HS-27A (cell line): ENCODE data around the gene PCOLCE2.
"Not testable (repeated sequence)": the region's sequence is repeated elsewhere in the genome, so short reads cannot be mapped to it uniquely, and the experiment has no call there.

ENCODE experiments used
- DNase-seq: peaks from one replicate; pipeline ENCODE4 v3.0.0-alpha.2; 2012; ENCODE audit warnings: low read depth, missing footprints

Gene PCOLCE2

GRCh38 chr3:142898346-142899213 is 9.7 kb upstream of the PCOLCE2 start:
- DNase-seq, result no peak

- DNase-seq, result no peak
Measured at GRCh38 chr3:142897807-142898206, 8.9 kb upstream of the PCOLCE2 start.

GRCh38 chr3:142896996-142897395 is 8.1 kb upstream of the PCOLCE2 start:
- no peak for DNase-seq

- peak; percentile 68 for DNase-seq
Measured at GRCh38 chr3:142896201-142896755, 7.4 kb upstream of the PCOLCE2 start.

DNA sequence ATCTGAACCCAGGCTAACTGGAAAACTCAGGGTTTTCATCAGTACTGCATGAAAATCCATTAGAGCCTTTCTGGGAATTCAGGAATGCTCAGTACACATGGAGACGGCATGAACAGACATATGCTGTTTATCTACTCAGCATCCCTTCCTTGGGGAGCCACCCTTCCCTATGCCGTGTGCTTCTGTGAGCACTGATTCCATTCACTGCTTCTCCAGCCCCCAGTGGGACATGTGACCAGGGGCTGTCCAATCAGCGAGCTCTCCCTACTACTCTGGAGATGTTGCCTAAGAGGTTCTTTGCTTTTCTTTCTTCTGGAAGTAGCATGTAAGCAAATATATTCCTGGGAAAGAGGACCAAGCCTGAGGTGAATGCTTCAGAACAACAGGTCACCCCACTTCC is 5.6 kb upstream of the PCOLCE2 start:
- no peak for DNase-seq

DNA sequence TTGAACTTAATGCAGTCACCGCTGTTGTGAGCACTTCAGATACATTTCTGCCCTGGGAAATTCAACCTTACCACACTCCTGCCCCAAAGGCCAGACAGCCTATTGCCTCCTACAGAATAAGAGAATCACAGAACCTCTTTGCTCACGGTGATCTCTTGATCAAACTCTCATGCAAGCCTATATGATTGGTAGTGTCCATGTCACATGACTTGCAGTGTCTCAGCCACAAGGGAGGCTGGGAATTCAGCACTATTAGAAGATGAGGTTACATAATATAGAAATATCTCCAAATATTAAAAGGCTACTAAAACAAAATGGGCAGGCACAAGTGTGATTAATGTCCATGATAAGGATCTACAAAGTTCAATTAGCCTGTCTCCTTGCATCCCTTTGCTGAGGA is 3.8 kb upstream of the PCOLCE2 start:
- no peak for DNase-seq

DNA sequence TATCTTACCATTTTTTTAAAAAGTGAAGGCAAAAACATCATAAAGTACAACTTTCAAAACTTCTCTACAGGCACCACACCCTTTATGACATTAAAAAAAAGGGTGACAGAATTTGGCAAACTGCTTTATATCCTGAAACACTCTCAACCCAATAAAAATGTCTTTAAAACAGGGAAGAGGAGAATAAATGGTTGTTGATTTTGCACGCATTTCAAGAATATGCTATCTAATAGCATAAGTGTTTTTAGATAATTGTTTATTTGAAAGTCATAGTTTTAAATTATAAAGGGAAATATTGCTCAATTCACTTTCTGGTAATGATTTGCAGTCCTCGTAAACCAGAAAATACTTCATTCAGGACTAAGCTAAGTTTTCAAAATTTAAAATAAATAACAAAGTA is 1.7 kb upstream of the PCOLCE2 start:
- DNase-seq, result no peak

- no peak for DNase-seq
Measured at GRCh38 chr3:142889212-142890014, 530 bp upstream of the PCOLCE2 start.

GRCh38 chr3:142888099-142888480 is 793 bp downstream of the PCOLCE2 start:
- peak; percentile 69 for DNase-seq

DNA sequence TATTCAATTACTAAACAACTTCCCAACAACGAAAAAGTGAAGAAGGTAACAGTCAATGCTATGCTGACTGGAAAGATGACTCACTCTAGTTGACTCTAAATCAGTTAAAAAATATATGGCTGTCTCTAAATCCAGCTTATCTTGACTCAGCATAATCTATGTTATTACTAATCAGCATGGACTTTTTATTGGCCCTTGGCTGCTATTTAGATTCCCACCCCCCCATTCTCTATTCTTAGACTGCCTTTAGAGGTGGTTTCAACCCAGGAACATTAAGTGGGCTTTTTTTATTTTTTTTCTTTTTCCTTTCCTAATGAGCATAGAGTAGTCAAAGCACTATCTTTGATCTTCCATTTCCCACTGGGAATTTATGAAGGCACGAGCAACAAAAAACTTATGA is 1.9 kb downstream of the PCOLCE2 start:
- DNase-seq, result peak; percentile 30

DNA sequence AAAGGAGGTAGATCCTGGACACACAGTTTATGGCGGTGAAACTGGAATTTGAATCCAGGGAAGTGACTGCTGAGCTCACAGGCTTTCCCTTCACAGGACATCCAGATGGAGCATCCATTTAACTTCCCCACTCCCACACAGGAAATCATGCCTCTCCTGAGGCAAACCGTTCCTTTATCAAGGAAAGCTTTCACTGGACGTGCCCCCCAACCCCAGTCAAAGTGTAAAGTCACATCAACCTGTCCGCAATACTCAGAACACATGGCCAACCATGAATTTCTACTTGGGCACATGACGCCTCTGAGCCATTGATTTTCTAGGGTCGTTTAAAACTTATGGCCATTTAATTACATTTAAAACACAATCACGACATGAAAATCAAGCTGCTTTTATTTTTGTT is 2.9 kb downstream of the PCOLCE2 start:
- DNase-seq, result no peak

- DNase-seq, result no peak
Measured at GRCh38 chr3:142884531-142884930, 4.4 kb downstream of the PCOLCE2 start.

DNA sequence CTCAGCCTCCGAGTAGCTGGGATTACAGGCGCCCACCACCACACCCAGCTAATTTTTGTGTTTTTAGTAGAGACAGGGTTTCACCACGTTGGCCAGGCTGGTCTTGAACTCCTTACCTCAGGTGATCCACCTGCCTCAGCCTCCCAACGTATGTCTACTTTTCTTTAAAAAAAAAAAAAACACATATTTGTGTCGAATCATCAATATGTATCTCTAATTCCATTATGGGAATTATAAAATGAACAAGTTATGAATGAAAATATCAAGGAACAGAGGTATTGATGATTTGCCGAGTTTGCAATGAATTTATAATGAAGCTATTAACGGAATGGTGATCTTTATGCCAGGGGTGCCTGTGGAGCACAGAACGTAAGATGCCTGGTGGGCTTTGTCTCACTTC is 5.3 kb downstream of the PCOLCE2 start:
- not testable (repeated sequence) for DNase-seq

DNA sequence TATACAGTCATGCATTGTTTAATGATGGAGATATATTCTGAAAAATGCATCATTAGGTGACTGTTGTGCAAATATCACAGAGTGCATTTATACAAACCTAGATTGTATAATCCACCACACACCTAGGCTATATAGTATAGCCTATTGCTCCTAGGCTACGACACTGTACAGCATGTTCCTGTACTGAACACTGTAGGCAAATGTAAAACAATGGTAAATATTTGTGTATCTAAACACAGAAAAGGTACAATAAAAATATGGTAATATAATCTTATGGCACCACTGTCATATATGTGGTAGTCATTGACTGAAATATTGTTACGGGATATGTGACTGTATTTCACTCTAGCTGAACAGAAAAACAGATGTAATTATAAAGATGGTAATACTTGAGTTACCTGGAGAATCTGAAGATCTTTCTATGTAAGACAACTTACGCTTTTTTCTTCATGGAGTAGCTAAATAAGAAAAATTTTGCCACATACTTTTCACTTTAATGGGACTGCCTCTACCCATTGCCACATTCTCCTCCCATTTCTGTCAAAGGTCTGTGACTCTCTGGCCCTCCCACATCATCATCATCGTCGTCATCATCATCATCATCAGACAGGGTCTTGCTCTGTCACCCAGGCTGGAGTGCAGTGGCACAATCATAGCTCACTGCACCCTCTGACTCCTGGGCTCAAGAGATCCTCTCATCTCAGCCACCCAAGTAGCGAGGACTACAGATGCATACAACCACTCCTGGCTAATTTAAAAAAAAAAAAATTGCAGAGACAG is 7.2 kb downstream of the PCOLCE2 start:
- no peak for DNase-seq

DNA sequence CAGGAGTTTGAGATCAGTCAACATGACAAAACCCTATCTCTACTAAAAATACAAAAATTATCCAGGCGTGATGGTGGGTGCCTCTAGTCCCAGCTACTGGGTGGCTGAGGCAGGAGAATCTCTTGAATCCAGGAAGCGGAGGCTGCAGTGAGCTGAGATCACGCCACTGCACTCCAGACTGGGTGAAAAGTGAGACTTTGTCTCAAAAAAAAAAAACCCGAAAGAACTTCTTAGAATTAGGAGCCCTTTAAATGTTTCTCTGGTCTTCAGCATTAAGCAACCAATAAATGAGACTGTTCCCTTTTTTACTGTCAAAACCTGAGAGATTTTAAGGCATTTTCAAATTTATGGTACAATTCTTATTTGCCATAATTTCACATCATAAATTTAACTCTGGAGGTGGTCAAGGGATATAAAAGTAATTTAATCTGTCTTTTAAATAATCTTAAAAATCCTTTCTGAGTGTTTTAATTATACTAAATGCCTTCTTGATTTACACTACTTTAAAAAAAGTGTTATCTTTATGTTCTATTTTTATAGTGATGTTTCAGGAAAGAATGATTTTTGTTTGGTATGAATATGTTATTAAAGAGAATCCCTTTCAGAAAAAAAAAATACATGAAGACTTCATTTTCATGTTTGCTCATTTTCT is 10.1 kb downstream of the PCOLCE2 start:
- no peak for DNase-seq

- DNase-seq, result no peak
Measured at GRCh38 chr3:142876417-142876816, 12.5 kb downstream of the PCOLCE2 start.

DNA sequence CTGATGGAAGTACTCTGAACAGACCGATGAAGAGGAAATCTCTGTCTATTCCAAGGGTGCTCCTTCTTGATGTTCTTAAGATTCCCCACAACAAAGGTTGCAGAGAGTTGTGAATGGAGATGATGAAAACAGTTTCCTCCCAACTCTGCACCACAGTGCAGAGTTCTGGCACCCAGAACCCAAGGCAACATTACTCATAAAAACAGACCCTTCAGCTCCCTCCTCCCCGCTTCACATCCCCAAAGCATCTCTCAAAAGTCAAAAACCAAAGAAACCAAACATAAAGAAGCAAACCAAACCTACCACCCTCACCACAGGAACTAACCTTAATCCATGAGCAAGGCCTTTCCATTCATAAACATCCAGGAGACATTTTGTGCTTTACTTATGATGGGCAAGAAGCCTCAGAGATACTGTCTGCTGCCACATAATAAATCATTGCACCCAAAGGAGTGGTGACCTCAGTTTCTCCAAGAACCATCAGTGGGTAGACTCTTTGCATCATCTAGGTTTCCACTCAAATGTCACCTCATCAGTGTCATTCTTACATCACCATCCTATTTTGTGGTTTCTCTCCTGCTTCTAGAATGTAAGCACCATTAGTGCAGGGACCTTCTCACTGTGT is 13.2 kb downstream of the PCOLCE2 start:
- DNase-seq, result no peak

DNA sequence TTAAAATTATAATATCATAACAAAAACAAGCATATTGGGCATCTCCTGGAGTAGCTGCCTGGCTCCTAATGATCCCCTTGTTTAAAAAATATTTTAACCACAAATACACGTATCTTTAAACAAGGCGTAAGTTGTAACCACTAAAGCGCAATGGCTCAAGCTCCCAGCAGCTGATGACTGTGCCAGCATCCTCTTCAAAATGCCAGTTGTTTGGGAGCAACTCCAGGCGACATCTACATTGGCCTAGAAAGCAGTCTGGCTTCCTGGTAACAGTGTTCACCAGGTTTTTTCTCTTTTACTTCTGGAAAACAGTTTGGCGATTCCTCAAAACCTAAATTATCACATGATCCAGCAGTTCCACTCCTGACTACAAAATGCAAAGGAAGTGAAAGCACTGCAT is 13.8 kb downstream of the PCOLCE2 start:
- no peak for DNase-seq

GRCh38 chr3:142868382-142868781 is 20.5 kb downstream of the PCOLCE2 start:
- not testable (repeated sequence) for DNase-seq

DNA sequence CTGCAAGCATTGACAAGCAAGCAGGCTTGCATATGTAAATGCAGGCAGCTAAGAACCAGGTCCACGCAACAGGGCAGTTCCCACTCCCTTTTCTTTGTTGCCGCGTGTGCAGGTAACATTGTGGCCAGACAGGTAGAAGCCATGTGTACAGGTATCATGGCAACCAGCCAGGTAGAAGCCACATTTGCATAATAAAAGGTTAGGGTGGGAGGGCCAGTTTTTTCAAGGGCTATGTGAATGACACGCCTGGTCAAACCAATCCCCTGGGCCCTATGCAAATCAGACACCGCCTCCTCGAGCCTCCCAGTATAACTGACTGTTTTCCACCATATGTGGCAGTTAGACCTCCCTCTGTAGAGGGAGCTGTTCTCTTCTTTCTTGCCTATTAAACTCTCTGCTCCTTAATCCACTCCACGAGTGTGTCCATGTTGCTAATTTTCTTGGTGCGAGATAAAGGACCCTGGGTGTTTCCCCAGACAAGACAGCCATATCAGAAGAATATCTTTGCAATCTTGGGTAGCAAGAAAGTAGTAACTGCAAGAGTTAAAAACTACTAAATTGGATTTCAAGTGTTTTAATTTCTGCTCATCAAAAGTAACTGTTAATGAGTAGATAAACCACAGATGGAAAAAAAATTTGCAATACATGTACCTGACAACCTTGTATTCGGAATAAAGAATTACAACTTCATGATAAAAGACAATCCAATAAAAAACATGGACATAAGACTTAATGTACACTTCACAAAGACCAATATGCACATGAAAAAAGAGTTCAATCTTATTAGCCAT is 21.8 kb downstream of the PCOLCE2 start:
- no peak for DNase-seq
